ENCODE measurements around the gene WAS.
"Not testable (repeated sequence)": the region's sequence is repeated elsewhere in the genome, so short reads cannot be mapped to it uniquely, and the experiment has no call there.

The WAS gene

GRCh38 chrX:48688531-48689150 is 5.0 kb downstream of the WAS start:
- DNase-seq, result no peak

- DNase-seq, result no peak
These were observed 5.8 kb downstream of the WAS start for GRCh38 chrX:48689208-48689920.

DNA sequence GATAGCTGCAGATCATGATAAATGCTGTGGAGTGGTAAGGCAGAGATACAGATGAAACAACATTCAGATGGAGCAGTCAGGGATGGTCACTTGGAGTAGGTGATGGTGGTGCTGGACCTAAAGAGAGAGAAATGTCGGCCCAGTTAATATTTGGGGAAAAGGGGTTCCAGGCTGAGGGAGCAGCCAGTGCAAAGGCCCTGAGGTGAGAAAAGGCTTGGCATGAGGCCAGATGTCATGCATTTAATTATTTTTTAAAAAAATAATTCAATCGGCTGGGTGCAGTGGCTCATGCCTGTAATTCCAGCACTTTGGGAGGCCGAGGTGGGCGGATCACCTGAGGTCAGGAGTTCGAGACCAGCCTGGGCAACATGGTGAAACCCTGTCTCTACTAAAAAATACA is 8.1 kb downstream of the WAS start:
- not testable (repeated sequence) for DNase-seq

- DNase-seq, result no peak
These were observed 11.4 kb downstream of the WAS start for GRCh38 chrX:48694776-48695533.

- DNase-seq, result no peak
These were observed 11.9 kb downstream of the WAS start for GRCh38 chrX:48695534-48695896.

DNA sequence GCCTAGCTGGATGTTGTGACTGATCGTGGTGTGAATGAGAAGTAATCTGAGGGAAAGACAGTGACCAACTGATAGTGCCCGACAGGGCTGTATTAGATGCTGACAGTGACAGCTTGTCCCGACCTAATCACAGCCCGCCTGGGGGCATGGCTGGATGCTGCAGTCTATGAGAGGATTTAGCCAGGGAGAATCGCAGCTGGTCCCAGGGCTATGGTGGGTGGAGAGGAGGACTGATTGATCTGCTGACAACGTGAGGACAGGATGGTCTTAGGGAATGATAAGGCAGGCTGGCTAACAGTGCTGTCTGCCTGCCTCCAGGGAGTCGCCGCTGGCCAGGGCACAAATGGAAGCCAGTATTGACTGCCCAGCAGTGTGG is 12.3 kb downstream of the WAS start:
- DNase-seq, result no peak

- DNase-seq, result peak; percentile 34
These were observed 12.8 kb downstream of the WAS start, which contains the start of gene SUV39H1 for GRCh38 chrX:48696301-48696908. Gene SUV39H1, plus strand, starts transcription at chrX:48696734. Its CDS starts 51 bp downstream, at chrX:48696785.

- DNase-seq, result peak; percentile 7
These were observed 13.5 kb downstream of the WAS start for GRCh38 chrX:48696909-48697727.

DNA sequence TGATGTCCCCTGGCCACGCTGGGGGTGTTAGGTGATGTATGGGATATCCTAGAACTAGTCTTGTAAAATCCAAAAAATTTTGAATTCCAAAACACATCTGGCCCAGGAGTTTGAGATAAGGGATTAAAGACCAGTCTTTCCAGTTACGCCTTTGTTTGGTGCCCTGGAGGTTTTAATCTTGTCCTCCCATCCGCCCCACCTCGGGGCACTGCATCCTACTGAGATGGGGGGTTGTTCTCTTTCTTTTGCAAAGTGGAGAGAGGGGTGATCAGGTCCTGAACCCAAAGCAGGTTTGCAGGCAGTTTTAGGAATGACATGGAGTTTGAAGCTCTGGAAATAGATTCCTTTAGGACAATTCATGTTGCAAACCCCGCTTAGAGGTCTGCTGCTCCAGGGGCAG is 14.7 kb downstream of the WAS start:
- no peak for DNase-seq

GRCh38 chrX:48700246-48700645 is 16.6 kb downstream of the WAS start:
- DNase-seq, result no peak

- no peak for DNase-seq
These were observed 17.5 kb downstream of the WAS start for GRCh38 chrX:48700951-48701653.

DNA sequence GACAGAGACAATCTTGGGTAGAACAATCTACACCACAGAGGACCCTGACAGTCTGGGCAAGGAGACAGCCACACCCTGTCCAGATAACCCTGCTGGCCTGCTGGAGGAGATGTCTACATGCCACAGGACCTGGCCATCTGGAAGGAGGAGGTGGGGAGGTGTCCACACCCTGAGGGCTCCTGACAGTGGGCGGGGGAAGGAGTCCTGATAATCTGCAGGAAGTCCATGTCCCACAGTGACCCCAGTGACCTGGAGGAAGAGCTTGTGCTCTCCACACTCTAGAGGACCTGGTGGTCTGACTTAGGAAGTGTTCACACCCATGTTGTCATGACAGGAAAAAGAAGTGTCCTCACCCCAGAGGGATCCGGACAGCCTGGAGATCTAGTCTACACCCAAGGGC is 18.4 kb downstream of the WAS start:
- no peak for DNase-seq

- DNase-seq, result no peak
These were observed 19.1 kb downstream of the WAS start for GRCh38 chrX:48702716-48703115.

- no peak for DNase-seq
These were observed 19.6 kb downstream of the WAS start for GRCh38 chrX:48703228-48703627.

GRCh38 chrX:48703642-48704481 is 20.3 kb downstream of the WAS start:
- no peak for DNase-seq

GRCh38 chrX:48705871-48706270 is 22.3 kb downstream of the WAS start:
- no peak for DNase-seq

- no peak for DNase-seq
These were observed 26.0 kb downstream of the WAS start for GRCh38 chrX:48709522-48710112.

DNA sequence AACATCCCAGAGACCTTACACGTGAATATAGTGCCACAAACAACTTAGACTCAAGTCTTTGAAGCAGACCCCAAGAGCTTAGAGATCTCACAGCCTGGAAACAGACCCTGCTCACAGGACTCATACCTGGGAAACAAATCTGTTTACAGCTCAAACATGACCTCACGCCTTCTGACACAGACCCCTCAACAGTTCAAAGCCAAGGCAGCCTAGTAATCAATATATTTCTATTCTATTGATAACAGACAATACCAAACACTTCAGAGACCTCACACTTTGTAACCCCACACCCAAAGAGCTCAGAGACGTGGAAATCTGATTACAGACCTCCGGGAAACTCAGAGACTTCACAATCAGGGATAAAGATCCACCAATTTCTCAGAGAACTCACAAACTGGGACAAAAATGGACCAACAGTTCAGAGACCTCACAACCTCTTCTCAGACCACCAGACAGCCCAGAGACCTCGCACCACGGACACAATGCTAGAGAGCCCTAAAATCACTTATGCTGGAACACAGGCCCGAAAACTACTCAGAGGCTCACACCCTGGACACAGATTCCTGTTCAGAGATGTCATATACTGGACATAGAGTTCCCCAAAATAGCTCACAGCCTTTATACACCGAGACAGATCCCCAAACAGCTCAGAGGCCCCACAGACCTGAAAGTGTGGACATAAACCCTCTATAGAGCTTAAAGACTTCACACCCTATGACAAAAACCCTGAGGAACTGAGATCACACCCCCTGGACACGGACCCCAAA is 27.7 kb downstream of the WAS start:
- DNase-seq, result no peak

- no peak for DNase-seq
These were observed 28.4 kb downstream of the WAS start for GRCh38 chrX:48711929-48712505.

DNA sequence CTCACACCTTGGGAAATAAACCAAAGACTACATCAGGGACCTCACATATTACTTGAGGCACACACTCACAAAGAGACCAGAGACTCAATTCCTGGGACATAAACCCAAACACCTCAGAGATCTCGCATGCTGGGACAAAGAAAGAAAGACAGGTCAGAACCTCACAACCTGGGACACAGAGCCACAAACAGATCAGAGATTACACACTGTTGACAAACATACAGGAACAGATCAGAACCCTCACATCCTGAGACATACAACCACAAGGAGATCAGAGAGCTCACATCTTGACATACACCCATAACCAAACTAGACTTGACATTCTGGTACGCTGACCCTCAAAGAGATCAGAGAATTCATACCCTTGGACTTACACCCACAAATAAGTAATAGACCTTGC is 30.2 kb downstream of the WAS start:
- DNase-seq, result no peak
